Measurements from ENCODE around the gene LHFPL5.
A peak's percentile ranks its signal among the peaks of the same experiment; 100 is the strongest.

DNA sequence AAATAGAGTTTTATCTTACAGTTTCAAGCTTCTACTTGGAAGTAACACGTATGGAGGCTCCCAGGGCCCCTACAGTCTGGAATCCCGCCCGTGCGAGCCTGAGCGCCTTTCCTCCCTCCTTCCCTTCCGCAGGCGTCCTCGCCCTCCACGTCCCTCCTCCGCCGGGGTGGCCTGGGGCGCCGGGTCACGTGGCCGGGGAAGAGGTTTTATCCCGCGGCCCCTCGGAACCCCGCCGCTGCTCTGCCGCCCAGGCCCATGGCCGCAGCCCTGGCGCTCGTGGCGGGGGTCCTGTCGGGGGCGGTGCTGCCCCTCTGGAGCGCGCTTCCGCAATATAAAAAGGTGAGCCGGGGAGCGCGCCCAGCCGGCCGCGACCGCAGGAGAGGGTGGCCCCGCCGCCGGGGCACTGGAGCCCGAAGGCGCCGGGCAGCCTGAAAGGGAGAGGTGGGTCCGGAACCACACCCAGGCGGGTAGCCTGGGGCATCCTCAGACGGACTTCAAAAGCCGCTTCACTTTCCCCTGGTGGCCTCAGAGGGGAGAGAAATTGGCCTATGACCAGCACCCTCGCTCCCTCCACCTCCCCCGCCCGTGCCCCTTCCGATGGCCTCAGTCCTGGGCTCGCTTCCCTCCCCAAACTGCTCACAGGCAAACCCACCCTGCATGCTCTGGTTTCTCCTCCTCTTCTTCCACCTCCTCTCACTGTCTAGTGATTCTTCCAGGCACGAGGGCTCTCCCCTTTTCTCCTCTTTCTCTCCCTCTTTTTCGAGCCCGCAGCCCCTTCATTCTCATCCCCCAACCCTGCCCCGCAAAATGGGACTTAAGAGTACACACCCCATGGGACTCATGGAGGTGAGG is 28.6 kb upstream of the LHFPL5 start, which contains the start of gene CLPSL2:
- TF ChIP-seq POLR2AphosphoS5 (IDR thresholded peaks at IDR 0.05; ENCODE audit: low read depth, low read length), result no peak
- TF ChIP-seq POLR2A (IDR thresholded peaks at IDR 0.05; ENCODE audit: control extremely low read depth in 1 of 2, low read depth in 2 of 2, low read length in 2 of 2), result peak in 1 of 2 experiments; percentile 57; a peak in 1 of 3 replicates
- TF ChIP-seq HDAC2 (IDR thresholded peaks at IDR 0.05; ENCODE audit: borderline replicate concordance in 1 of 2, low read depth in 2 of 2, low read length in 2 of 2), result peak in 1 of 2 experiments; percentile 61; a peak in 1 of 4 replicates
- TF ChIP-seq, protein P1, sequence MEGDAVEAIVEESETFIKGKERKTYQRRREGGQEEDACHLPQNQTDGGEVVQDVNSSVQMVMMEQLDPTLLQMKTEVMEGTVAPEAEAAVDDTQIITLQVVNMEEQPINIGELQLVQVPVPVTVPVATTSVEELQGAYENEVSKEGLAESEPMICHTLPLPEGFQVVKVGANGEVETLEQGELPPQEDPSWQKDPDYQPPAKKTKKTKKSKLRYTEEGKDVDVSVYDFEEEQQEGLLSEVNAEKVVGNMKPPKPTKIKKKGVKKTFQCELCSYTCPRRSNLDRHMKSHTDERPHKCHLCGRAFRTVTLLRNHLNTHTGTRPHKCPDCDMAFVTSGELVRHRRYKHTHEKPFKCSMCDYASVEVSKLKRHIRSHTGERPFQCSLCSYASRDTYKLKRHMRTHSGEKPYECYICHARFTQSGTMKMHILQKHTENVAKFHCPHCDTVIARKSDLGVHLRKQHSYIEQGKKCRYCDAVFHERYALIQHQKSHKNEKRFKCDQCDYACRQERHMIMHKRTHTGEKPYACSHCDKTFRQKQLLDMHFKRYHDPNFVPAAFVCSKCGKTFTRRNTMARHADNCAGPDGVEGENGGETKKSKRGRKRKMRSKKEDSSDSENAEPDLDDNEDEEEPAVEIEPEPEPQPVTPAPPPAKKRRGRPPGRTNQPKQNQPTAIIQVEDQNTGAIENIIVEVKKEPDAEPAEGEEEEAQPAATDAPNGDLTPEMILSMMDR (IDR thresholded peaks at IDR 0.05; ENCODE audit: control extremely low read depth in 1 of 3, insufficient read depth in 1 of 3, low read depth in 1 of 3, low read length in 3 of 3), result no peak
- TF ChIP-seq RFX5 (IDR thresholded peaks at IDR 0.05; ENCODE audit: borderline replicate concordance, low read depth, low read length), result no peak
- TF ChIP-seq, protein P2, sequence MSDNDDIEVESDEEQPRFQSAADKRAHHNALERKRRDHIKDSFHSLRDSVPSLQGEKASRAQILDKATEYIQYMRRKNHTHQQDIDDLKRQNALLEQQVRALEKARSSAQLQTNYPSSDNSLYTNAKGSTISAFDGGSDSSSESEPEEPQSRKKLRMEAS (IDR thresholded peaks at IDR 0.05), result peak; percentile 92
- TF ChIP-seq EP300 (IDR thresholded peaks at IDR 0.05; ENCODE audit: borderline replicate concordance in 1 of 2, low read depth in 2 of 2, low read length in 2 of 2), result no peak
- TF ChIP-seq BACH1 (IDR thresholded peaks at IDR 0.05; ENCODE audit: low read length), result no peak
- no peak for TF ChIP-seq EZH2 (IDR thresholded peaks at IDR 0.05; ENCODE audit: low read depth, low read length, severe bottlenecking)
- TF ChIP-seq ZNF274 (IDR thresholded peaks at IDR 0.05; ENCODE audit: borderline replicate concordance, extremely low read depth, low read length), result no peak
- no peak for TF ChIP-seq JUN (IDR thresholded peaks at IDR 0.05; ENCODE audit: low read depth, low read length)
- no peak for TF ChIP-seq NRF1 (IDR thresholded peaks at IDR 0.05; ENCODE audit: low read depth, low read length)
- TF ChIP-seq GTF2F1 (IDR thresholded peaks at IDR 0.05; ENCODE audit: borderline replicate concordance, low read depth, low read length), result no peak

Data from H1 (cell line).